ENCODE data around the gene EHD1.

DNA sequence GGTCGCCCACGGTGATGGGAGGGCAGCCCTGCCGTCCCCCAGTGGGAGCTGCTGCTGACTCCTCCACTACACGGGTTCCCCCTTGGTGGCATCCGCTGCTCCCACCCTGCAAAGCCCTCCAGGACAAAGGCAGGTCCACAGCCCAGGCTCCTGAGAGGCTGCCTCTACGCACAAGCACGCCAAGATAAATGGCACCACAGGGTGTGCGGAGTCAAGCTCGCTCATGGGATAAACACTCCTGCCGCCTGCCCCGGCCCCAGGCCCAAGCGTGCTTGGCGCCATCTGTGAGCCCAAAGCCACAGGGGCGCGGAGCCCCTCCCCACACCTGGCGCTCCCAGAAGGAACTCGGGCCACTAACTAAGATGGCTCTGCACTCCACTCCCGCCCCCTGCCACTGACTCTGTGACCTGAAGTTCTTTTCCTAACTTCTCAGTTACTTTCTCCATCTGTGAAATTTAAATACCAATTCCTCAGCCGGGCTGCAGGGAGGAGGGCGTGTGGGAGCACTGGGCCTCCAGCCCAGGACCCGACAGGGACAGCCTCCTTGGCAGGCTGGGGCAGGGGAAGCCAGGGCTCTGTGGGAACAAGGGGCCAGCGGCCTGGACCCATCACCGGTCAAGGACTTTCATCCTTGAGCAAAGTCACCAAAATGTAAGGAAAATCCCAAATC, 14.9 kb downstream of the EHD1 start:
- TF ChIP-seq, protein P1, sequence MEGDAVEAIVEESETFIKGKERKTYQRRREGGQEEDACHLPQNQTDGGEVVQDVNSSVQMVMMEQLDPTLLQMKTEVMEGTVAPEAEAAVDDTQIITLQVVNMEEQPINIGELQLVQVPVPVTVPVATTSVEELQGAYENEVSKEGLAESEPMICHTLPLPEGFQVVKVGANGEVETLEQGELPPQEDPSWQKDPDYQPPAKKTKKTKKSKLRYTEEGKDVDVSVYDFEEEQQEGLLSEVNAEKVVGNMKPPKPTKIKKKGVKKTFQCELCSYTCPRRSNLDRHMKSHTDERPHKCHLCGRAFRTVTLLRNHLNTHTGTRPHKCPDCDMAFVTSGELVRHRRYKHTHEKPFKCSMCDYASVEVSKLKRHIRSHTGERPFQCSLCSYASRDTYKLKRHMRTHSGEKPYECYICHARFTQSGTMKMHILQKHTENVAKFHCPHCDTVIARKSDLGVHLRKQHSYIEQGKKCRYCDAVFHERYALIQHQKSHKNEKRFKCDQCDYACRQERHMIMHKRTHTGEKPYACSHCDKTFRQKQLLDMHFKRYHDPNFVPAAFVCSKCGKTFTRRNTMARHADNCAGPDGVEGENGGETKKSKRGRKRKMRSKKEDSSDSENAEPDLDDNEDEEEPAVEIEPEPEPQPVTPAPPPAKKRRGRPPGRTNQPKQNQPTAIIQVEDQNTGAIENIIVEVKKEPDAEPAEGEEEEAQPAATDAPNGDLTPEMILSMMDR (IDR thresholded peaks at IDR 0.05; ENCODE audit: low read length): no peak
- TF ChIP-seq EZH2 (optimal IDR thresholded peaks at IDR 0.05; ENCODE audit: low read depth, low read length) (no peak), EZH2phosphoT487 (IDR thresholded peaks at IDR 0.05; ENCODE audit: low read length) (no peak)

Data from MM.1S (cell line).